Measurements from ENCODE around the gene NASP.

NASP gene

GRCh38 chr1:45566722-45567121, 17.1 kb upstream of the NASP start:
- Histone ChIP-seq H3K4me2 (ENCODE audit: low read length, poor library complexity, severe bottlenecking) (no peak overlapping the region), H2AK5ac (ENCODE audit: low read length, severe bottlenecking) (no peak overlapping the region), H3K79me1 (replicated peaks; ENCODE audit: low read length, poor library complexity, severe bottlenecking) (peaks cover 30% of the 10 kb centered on the region), H3K23ac (ENCODE audit: low read length in 2 of 2) (no peak overlapping the region), H4K8ac (ENCODE audit: low read length) (no peak overlapping the region), H3K27me3 (ENCODE audit: control insufficient read depth in 1 of 2, insufficient read depth in 1 of 2, low read length in 2 of 2) (no peaks in the 10 kb centered on the region), H2BK12ac (ENCODE audit: low read length in 2 of 2) (no peak overlapping the region), H3K36me3 (ENCODE audit: control insufficient read depth in 1 of 2, insufficient read depth in 2 of 2, low read depth in 1 of 2, low read length in 2 of 2) (peaks cover 64 to 70% of the 10 kb centered on the region in 2 experiments), H3K9ac (ENCODE audit: low read length) (peak overlapping the region; percentile 27), H3K9me3 (ENCODE audit: control insufficient read depth, low read length) (no peaks in the 10 kb centered on the region), H2BK5ac (ENCODE audit: low read depth, low read length, poor library complexity, severe bottlenecking) (no peak overlapping the region), H3K27ac (ENCODE audit: low read length, poor library complexity, severe bottlenecking) (no peak overlapping the region), H3K4me1 (ENCODE audit: control insufficient read depth, insufficient read depth, low read depth, low read length) (no peaks in the 10 kb centered on the region), H4K91ac (ENCODE audit: low read length) (no peak overlapping the region), H3K14ac (ENCODE audit: low read length in 2 of 2) (no peak overlapping the region), H3K4me3 (ENCODE audit: insufficient read depth in 1 of 2, low read depth in 1 of 2, low read length in 2 of 2) (no peak overlapping the region), H2BK15ac (ENCODE audit: low read depth, poor library complexity, severe bottlenecking) (no peak overlapping the region), H3K4ac (ENCODE audit: low read depth in 1 of 2, low read length in 2 of 2) (no peak overlapping the region), H2AFZ (ENCODE audit: low read depth, low read length) (no peak overlapping the region), H3K18ac (ENCODE audit: low read depth in 1 of 2, low read length in 2 of 2) (no peak overlapping the region), H2BK120ac (ENCODE audit: low read depth, low read length) (no peak overlapping the region)
- no peak for DNase-seq
- 75% methylated on average over 5 of the region's 5 CpGs for WGBS

GRCh38 chr1:45567911-45568310, 15.9 kb upstream of the NASP start:
- Histone ChIP-seq H4K91ac (ENCODE audit: low read length) (no peak overlapping the region), H3K4me2 (ENCODE audit: low read length, poor library complexity, severe bottlenecking) (no peak overlapping the region), H2BK5ac (ENCODE audit: low read depth, low read length, poor library complexity, severe bottlenecking) (no peak overlapping the region), H4K8ac (ENCODE audit: low read length) (peak overlapping the region; percentile 19), H3K79me1 (replicated peaks; ENCODE audit: low read length, poor library complexity, severe bottlenecking) (peaks cover 25% of the 10 kb centered on the region), H3K9ac (ENCODE audit: low read length) (no peak overlapping the region), H2BK15ac (ENCODE audit: low read depth, poor library complexity, severe bottlenecking) (no peak overlapping the region), H3K36me3 (ENCODE audit: control insufficient read depth in 1 of 2, insufficient read depth in 2 of 2, low read depth in 1 of 2, low read length in 2 of 2) (peaks cover 57 to 59% of the 10 kb centered on the region in 2 experiments), H2BK120ac (ENCODE audit: low read depth, low read length) (no peak overlapping the region), H3K27me3 (ENCODE audit: control insufficient read depth in 1 of 2, insufficient read depth in 1 of 2, low read length in 2 of 2) (no peaks in the 10 kb centered on the region), H3K4me3 (ENCODE audit: insufficient read depth in 1 of 2, low read depth in 1 of 2, low read length in 2 of 2) (no peak overlapping the region), H2BK12ac (ENCODE audit: low read length in 2 of 2) (no peak overlapping the region), H3K4me1 (ENCODE audit: control insufficient read depth, insufficient read depth, low read depth, low read length) (no peaks in the 10 kb centered on the region), H3K14ac (ENCODE audit: low read length in 2 of 2) (no peak overlapping the region), H3K27ac (ENCODE audit: low read length, poor library complexity, severe bottlenecking) (no peak overlapping the region), H2AFZ (ENCODE audit: low read depth, low read length) (no peak overlapping the region), H3K18ac (ENCODE audit: low read depth in 1 of 2, low read length in 2 of 2) (no peak overlapping the region), H3K4ac (ENCODE audit: low read depth in 1 of 2, low read length in 2 of 2) (no peak overlapping the region), H3K9me3 (ENCODE audit: control insufficient read depth, low read length) (no peaks in the 10 kb centered on the region), H2AK5ac (ENCODE audit: low read length, severe bottlenecking) (no peak overlapping the region), H3K23ac (ENCODE audit: low read length in 2 of 2) (no peak overlapping the region)
- WGBS = 92% methylated on average over 7 of the region's 7 CpGs
- no peak for DNase-seq

DNA sequence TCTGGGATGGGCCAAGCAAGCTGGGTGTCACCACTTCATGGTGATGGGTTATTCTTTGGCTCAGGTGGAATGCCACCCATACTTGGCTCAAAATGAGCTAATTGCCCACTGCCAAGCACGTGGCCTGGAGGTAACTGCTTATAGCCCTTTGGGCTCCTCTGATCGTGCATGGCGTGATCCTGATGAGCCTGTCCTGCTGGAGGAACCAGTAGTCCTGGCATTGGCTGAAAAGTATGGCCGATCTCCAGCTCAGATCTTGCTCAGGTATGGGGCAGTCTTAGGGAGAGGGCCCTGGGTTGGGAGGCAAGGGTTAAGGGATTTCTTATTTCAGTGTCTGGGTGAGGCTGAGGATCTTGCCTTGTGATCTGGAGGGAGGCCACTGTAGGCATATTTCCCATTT, 15.4 kb upstream of the NASP start:
- Histone ChIP-seq H3K27me3 (ENCODE audit: control insufficient read depth in 1 of 2, insufficient read depth in 1 of 2, low read length in 2 of 2) (no peaks in the 10 kb centered on the region), H3K14ac (ENCODE audit: low read length in 2 of 2) (no peak overlapping the region), H3K4ac (ENCODE audit: low read depth in 1 of 2, low read length in 2 of 2) (no peak overlapping the region), H3K9me3 (ENCODE audit: control insufficient read depth, low read length) (no peaks in the 10 kb centered on the region), H3K4me3 (ENCODE audit: insufficient read depth in 1 of 2, low read depth in 1 of 2, low read length in 2 of 2) (no peak overlapping the region), H3K9ac (ENCODE audit: low read length) (no peak overlapping the region), H2AFZ (ENCODE audit: low read depth, low read length) (no peak overlapping the region), H3K23ac (ENCODE audit: low read length in 2 of 2) (no peak overlapping the region), H2BK15ac (ENCODE audit: low read depth, poor library complexity, severe bottlenecking) (no peak overlapping the region), H3K27ac (ENCODE audit: low read length, poor library complexity, severe bottlenecking) (no peak overlapping the region), H4K91ac (ENCODE audit: low read length) (no peak overlapping the region), H3K18ac (ENCODE audit: low read depth in 1 of 2, low read length in 2 of 2) (no peak overlapping the region), H2BK12ac (ENCODE audit: low read length in 2 of 2) (no peak overlapping the region), H2AK5ac (ENCODE audit: low read length, severe bottlenecking) (no peak overlapping the region), H3K36me3 (ENCODE audit: control insufficient read depth in 1 of 2, insufficient read depth in 2 of 2, low read depth in 1 of 2, low read length in 2 of 2) (peaks cover 56% of the 10 kb centered on the region in 2 experiments), H3K79me1 (replicated peaks; ENCODE audit: low read length, poor library complexity, severe bottlenecking) (peaks cover 26% of the 10 kb centered on the region), H2BK120ac (ENCODE audit: low read depth, low read length) (no peak overlapping the region), H3K4me1 (ENCODE audit: control insufficient read depth, insufficient read depth, low read depth, low read length) (no peaks in the 10 kb centered on the region), H2BK5ac (ENCODE audit: low read depth, low read length, poor library complexity, severe bottlenecking) (no peak overlapping the region), H4K8ac (ENCODE audit: low read length) (no peak overlapping the region), H3K4me2 (ENCODE audit: low read length, poor library complexity, severe bottlenecking) (no peak overlapping the region)
- no peak for DNase-seq
- WGBS = 93% methylated on average over 4 of the region's 4 CpGs

DNA sequence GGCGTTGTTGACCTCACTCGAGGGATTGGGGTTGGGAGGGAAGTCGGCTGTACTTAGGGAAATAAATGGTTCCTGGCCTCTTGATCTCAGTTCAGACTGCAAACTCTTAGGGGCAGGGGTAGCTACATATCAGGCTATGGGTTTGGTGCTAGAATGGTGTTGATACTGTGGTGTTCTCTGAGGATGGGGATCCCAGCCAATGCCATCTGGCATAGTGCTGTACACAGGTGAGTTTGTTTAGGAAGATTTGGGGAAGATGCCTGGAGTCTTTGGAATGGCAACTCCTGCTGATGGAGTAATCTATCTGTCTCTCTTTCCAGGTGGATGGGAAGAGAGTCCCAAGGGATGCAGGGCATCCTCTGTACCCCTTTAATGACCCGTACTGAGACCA, 14.3 kb upstream of the NASP start:
- H4K91ac ChIP-seq (ENCODE audit: low read length) = no peak overlapping the region
- no peak overlapping the region for H2AK5ac ChIP-seq (ENCODE audit: low read length, severe bottlenecking)
- no peak overlapping the region for H3K23ac ChIP-seq (ENCODE audit: low read length in 2 of 2)
- no peak overlapping the region for H3K18ac ChIP-seq (ENCODE audit: low read depth in 1 of 2, low read length in 2 of 2)
- no peak overlapping the region for H3K4me3 ChIP-seq (ENCODE audit: insufficient read depth in 1 of 2, low read depth in 1 of 2, low read length in 2 of 2)
- no peak overlapping the region for H3K9ac ChIP-seq (ENCODE audit: low read length)
- no peak overlapping the region for H3K27ac ChIP-seq (ENCODE audit: low read length, poor library complexity, severe bottlenecking)
- no peak overlapping the region for H2BK15ac ChIP-seq (ENCODE audit: low read depth, poor library complexity, severe bottlenecking)
- H2BK120ac ChIP-seq (ENCODE audit: low read depth, low read length) = no peak overlapping the region
- no peak overlapping the region for H2BK5ac ChIP-seq (ENCODE audit: low read depth, low read length, poor library complexity, severe bottlenecking)
- no peak for DNase-seq
- H2BK12ac ChIP-seq (ENCODE audit: low read length in 2 of 2) = no peak overlapping the region
- no peak overlapping the region for H3K4ac ChIP-seq (ENCODE audit: low read depth in 1 of 2, low read length in 2 of 2)
- no peak overlapping the region for H2AFZ ChIP-seq (ENCODE audit: low read depth, low read length)
- no peak overlapping the region for H3K14ac ChIP-seq (ENCODE audit: low read length in 2 of 2)
- peaks cover 48 to 50% of the 10 kb centered on the region in 2 experiments for H3K36me3 ChIP-seq (ENCODE audit: control insufficient read depth in 1 of 2, insufficient read depth in 2 of 2, low read depth in 1 of 2, low read length in 2 of 2)
- H3K27me3 ChIP-seq (ENCODE audit: control insufficient read depth in 1 of 2, insufficient read depth in 1 of 2, low read length in 2 of 2) = no peaks in the 10 kb centered on the region
- no peaks in the 10 kb centered on the region for H3K4me1 ChIP-seq (ENCODE audit: control insufficient read depth, insufficient read depth, low read depth, low read length)
- no peaks in the 10 kb centered on the region for H3K9me3 ChIP-seq (ENCODE audit: control insufficient read depth, low read length)
- 88% methylated on average over 4 of the region's 4 CpGs for WGBS
- peaks cover 19% of the 10 kb centered on the region for H3K79me1 ChIP-seq (replicated peaks; ENCODE audit: low read length, poor library complexity, severe bottlenecking)
- no peak overlapping the region for H4K8ac ChIP-seq (ENCODE audit: low read length)
- H3K4me2 ChIP-seq (ENCODE audit: low read length, poor library complexity, severe bottlenecking) = no peak overlapping the region
